ENCODE results near the gene PHKG1.
"Not testable (repeated sequence)": the region's sequence is repeated elsewhere in the genome, so short reads cannot be mapped to it uniquely, and the experiment has no call there.

Gene PHKG1

GRCh38 chr7:56115852-56116538 lies 23.2 kb upstream of the PHKG1 start, which contains the start of gene NUPR2:
TSS of gene NUPR2 (minus strand) at chr7:56116417. CDS start at chr7:56116314, 103 bp downstream.
- Histone ChIP-seq H3K27me3 (0 out of 2 replicates have a peak, but pooled peaks cover 6% of the 10 kb centered on the region), H3K4me1 (no peaks in the 10 kb centered on the region), H3K4me3 (ENCODE audit: low read depth, low read length) (no peak within 1 kb of the TSS), H3K9me3 (no peaks in the 10 kb centered on the region), H3K36me3 (no peaks in the 10 kb centered on the region)
- no peak for DNase-seq
- TF ChIP-seq CTCF (IDR thresholded peaks at IDR 0.05; ENCODE audit: low read depth, low read length): no peak

DNA sequence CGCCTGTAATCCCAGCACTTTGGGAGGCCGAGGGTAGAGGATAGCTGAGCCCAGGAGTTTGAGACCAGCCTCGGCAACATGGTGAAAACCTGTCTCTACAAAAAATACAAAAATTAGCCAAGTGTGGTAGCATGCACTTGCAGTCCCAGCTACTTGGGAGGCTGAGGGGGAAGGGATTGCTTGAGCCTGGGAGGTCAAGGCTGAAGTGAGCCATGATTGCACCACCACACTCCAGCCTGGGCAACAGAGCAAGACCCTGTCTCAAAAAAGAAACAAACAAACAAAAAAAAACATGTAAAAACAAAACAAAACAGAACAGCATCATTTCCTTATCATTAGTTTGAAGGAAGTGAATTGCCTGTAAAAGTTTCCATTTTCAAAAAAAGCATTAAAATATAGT lies 19.5 kb upstream of the PHKG1 start:
- not testable (repeated sequence) for H3K9me3 ChIP-seq; H3K27me3 ChIP-seq; H3K4me3 ChIP-seq (ENCODE audit: low read depth, low read length); DNase-seq; H3K36me3 ChIP-seq; H3K4me1 ChIP-seq

DNA sequence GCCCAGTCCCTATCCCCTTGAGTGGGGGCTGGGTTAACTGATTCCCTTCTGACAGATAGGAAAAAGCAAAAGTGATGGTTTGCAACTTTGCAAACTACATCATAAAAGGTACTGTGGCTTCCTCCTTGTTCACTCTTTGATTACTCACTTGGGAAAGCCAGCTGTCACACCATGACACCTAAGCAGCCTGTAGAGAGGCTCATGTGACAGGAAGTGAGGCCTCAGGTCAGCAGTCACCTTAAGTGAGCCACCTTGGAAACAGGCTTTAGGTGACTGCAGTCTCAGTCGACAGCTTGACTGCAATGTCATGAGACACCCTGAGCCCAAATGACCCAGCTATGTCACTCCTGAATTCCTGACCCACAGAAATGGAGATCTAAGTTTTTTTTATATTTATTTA lies 17.9 kb upstream of the PHKG1 start:
- Histone ChIP-seq H3K9me3 (no peaks in the 10 kb centered on the region), H3K4me1 (no peaks in the 10 kb centered on the region), H3K4me3 (ENCODE audit: low read depth, low read length) (no peak overlapping the region), H3K27me3 (0 out of 2 replicates have a peak, but pooled peaks cover 6% of the 10 kb centered on the region), H3K36me3 (no peaks in the 10 kb centered on the region)
- TF ChIP-seq CTCF (IDR thresholded peaks at IDR 0.05; ENCODE audit: low read depth, low read length): no peak
- no peak for DNase-seq

DNA sequence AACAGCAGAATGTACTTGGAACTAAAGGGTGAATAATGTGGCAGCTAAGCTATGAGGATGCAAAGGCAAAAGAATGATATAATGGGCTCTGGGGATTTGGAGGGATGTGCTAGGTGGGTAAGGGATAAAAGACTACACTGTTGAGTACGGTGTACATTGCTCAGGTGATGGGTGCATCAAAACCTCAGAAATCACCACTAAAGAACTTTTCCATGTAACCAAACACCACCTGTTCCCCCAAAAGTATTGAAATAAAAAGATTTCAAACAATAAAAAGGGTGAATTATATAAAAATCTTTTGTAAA lies 15.2 kb upstream of the PHKG1 start:
- Histone ChIP-seq H3K36me3 (peaks cover 20% of the 10 kb centered on the region), H3K9me3 (no peaks in the 10 kb centered on the region), H3K4me1 (no peaks in the 10 kb centered on the region), H3K27me3 (0 out of 2 replicates have a peak, but pooled peaks cover 1% of the 10 kb centered on the region), H3K4me3 (ENCODE audit: low read depth, low read length) (no peak overlapping the region)
- no peak for TF ChIP-seq CTCF (IDR thresholded peaks at IDR 0.05; ENCODE audit: low read depth, low read length)
- DNase-seq: no peak

- Histone ChIP-seq H3K27me3 (no peaks in the 10 kb centered on the region), H3K4me1 (no peaks in the 10 kb centered on the region), H3K9me3 (no peaks in the 10 kb centered on the region), H3K4me3 (ENCODE audit: low read depth, low read length) (peak within 1 kb of the TSS; percentile 100), H3K36me3 (peaks cover 34% of the 10 kb centered on the region)
- DNase-seq: peak; percentile 96
- TF ChIP-seq CTCF (IDR thresholded peaks at IDR 0.05; ENCODE audit: low read depth, low read length): no peak
Measured at GRCh38 chr7:56106108-56107073, 13.6 kb upstream of the PHKG1 start, which contains the start of gene CHCHD2. TSS of gene CHCHD2 (minus strand) at chr7:56106476. CDS start at chr7:56106413, 63 bp downstream.

DNA sequence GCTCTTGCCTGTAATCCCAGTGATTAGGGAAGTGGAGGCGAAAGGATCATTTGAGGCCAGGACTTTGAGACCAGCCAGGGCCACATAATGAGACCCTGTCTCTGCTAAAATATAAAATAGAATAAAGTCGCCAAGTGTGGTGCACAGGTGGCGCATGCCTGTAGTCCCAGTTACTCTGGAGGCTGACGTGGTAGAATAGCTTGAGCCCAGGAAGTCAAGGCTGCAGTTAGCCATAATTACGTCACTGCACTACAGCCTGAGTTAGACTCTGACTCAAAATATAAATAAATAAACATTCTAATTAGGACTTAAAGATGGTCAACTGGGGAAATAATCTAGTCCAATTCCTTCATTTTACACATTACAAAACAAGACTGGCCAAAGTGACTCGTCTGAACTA lies 12.8 kb upstream of the PHKG1 start:
- Histone ChIP-seq H3K9me3 (no peaks in the 10 kb centered on the region), H3K4me1 (no peaks in the 10 kb centered on the region), H3K4me3 (ENCODE audit: low read depth, low read length) (peak overlapping the region; percentile 100), H3K36me3 (peaks cover 43% of the 10 kb centered on the region), H3K27me3 (no peaks in the 10 kb centered on the region)
- no peak for TF ChIP-seq CTCF (IDR thresholded peaks at IDR 0.05; ENCODE audit: low read depth, low read length)
- DNase-seq: no peak

DNA sequence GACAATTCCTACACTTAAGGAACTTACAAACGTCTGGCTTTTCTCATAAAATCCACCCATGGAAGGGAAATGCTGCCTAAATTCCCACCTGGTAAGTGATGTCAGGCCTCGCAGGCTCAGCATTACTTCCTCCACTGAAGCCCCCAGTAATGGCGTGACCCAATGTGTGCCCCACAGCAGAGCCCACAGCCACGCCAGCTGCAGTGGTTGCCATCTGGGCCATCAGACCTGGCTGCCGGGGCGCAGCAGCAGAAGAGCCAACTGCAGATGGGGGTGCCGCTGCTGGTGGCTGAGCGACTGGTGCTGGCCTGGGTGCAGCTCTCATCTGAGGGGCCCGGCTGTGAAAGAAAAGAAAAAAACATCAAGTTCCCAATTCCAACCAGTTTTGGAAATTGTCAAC lies 11.4 kb upstream of the PHKG1 start:
- not testable (repeated sequence) for DNase-seq; H3K4me1 ChIP-seq; H3K9me3 ChIP-seq; H3K27me3 ChIP-seq; H3K4me3 ChIP-seq (ENCODE audit: low read depth, low read length)
- H3K36me3 ChIP-seq: peaks cover 54% of the 10 kb centered on the region

Data from BE2C (cell line).